Erythroblast (primary cell): ENCODE data around the gene SKA3.

Experiments
- GATA1 ChIP-seq: IDR thresholded peaks from 2 replicates; pipeline ENCODE4 v1.6.1; 2011; ENCODE audit warnings: low read depth, mild to moderate bottlenecking, control low read depth, low read length, moderate library complexity
- POLR2A ChIP-seq: IDR thresholded peaks from 2 replicates; pipeline ENCODE4 v1.6.1; 2011; ENCODE audit warnings: mild to moderate bottlenecking, low read length

- TF ChIP-seq POLR2A (no peak), GATA1 (no peak)
Measured at GRCh38 chr13:21115231-21115630, 61.1 kb downstream of the SKA3 start.
